GM21619 (cell line): ENCODE results near the gene FAM50A.
A peak's percentile ranks its signal among the peaks of the same experiment; 100 is the strongest.

Experiments
- ATAC-seq: cut with Tn5 transposase; IDR thresholded peaks from one replicate; pipeline ENCODE4 v1.9.1; 2021; ENCODE audit not compliant: unreplicated experiment

The FAM50A gene

DNA sequence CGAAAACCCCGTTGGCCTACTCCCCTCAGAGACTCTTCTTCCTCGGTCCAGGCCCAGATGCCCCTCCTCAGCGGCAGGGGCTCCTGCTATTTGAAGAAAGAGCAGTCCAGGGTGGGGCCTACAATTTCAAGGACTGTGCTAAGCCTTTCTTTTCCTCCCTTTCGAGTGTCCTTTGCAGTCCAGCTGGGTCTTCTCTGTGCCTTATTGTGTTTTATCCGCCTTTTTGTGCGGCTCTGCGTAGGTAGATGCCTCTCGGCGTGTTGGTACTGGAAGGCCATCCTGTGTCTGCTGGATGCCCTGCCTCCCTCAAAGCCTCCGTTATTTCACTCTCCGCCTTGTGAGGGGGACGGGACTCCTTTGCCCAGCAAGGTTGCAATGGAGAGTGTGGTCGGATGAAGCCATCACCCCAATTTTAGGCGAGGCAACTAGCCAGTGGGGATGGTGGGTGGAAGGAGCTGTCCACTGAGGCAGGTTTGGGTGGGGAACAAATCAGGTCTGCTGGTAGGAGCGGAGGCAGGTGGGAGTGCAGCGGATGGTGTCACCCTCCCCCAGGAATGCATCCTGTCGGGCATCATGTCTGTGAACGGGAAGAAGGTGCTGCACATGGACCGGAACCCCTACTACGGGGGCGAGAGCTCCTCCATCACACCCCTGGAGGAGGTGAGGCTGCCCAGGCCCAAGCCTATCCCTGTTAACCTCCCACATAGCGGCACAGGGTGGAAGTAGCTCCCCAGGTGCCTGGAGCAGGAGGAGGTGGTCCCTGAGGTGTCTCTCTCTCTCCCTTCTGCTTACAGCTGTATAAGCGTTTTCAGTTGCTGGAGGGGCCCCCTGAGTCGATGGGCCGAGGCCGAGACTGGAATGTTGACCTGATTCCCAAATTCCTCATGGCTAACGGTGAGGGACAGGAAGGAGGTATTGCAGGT, 5.7 kb upstream of the FAM50A start:
- ATAC-seq = no peak

- no peak for ATAC-seq
Measured at GRCh38 chrX:154439841-154440240, 4.1 kb upstream of the FAM50A start.

DNA sequence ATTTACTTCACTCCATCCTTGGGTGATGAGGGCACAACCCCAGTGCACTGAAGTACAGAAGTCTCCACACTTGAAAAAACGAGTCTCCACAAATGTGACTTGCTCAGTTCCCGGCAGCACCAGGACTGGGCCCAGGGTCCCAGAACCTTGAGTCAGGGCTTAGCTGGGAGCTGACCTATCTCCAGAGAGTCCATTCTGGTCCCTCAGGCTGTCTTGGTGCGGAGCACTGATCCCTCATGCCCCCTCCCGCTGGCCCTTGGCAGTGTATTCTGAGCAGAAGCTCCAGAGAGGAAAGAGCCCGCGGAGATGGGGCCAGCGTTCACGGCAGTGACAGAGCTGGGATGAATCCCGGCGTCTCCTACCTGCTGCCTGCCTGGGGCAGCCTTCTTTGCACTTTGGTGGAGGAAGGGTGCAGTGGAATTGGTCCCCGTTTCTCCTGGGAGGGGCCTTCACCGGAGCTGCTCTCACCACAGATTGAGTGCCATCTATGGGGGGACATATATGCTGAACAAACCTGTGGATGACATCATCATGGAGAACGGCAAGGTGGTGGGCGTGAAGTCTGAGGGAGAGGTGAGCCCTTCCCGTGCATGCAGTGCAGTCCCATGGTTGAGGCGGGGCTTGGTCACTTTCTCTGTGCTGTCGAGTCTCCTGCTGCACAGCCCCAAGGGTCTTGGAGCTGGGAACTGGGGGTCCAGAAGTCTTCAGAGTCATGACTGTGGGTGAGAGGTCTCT, 3.2 kb upstream of the FAM50A start:
- ATAC-seq = no peak

GRCh38 chrX:154441564-154441963, 2.4 kb upstream of the FAM50A start:
- no peak for ATAC-seq

GRCh38 chrX:154441984-154442707, 1.8 kb upstream of the FAM50A start:
- no peak for ATAC-seq

DNA sequence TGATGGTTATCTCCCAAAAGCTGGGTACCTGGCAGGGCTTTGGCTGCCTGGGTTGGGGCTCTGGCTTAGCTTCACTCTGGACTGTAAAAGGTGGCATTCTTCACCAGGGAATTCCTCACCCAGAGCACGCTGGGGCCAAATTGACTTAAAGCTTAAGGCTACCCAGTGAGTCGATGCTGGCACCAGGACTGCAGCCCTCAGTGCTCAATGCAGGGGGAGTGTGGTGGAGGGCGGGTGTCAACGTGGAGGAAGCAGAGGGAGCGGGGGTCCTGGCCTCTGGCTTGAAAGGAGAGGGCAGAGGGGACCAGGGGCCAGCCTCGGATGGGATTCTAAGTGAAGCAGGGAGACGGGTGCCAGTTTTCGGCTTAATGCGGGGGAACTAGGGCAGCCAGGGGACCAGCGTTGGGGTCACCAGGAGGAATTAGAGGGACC, 446 bp upstream of the FAM50A start:
- ATAC-seq = no peak

GRCh38 chrX:154444755-154445246, 860 bp downstream of the FAM50A start:
- no peak for ATAC-seq

- no peak for ATAC-seq
Measured at GRCh38 chrX:154445776-154446175, 1.8 kb downstream of the FAM50A start.

GRCh38 chrX:154446430-154446829, 2.5 kb downstream of the FAM50A start:
- no peak for ATAC-seq

GRCh38 chrX:154448484-154448883, 4.5 kb downstream of the FAM50A start:
- no peak for ATAC-seq

GRCh38 chrX:154449618-154450017, 5.7 kb downstream of the FAM50A start:
- ATAC-seq = no peak

DNA sequence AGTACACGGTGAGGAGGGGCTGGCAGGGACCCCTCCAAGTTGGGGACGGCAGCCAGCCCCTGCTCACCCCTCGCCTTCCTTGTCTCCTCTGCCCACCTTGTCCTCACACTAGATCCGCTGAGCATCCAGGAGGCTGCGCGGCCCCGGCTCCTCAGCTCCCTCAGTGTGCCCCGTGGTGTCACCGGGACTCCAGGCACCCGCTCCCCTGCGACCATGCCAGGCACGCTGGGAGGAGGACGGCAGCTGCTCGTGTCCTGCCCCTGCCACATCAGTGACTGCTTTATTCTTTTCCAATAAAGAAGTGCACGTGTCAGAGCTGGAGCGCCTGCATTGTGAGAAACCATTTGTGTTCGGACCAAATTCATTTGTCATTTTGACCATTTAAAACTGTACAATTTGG, 6.4 kb downstream of the FAM50A start:
- no peak for ATAC-seq

DNA sequence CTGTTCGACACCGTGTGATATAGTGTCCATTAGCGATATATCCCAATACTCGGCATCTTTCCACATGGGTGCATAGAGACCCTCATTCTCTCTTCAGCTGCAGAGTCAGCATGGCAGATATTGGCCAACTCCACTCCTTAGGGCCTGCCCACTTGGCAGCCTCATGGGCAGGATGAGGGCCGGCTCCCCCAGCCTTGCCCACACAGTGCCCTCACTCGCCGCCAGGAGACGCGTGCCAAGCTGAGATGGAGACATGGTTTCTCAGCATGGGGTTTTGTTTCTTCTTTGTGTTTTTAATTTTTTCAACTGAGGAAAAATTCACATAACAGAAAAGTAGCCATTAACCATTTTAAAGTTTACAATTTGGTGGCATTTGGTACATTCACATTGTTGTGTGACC, 8.9 kb downstream of the FAM50A start:
- ATAC-seq = no peak

GRCh38 chrX:154457491-154458115, 13.7 kb downstream of the FAM50A start:
- peak; percentile 62 for ATAC-seq

- ATAC-seq = peak; percentile 59
Measured at GRCh38 chrX:154458116-154458953, 14.4 kb downstream of the FAM50A start, which contains the start of gene PLXNA3. Gene PLXNA3, plus strand, starts transcription at chrX:154458281. Its CDS starts 1,903 bp downstream, at chrX:154460184.

GRCh38 chrX:154458954-154459778, 15.2 kb downstream of the FAM50A start:
- no peak for ATAC-seq

GRCh38 chrX:154459832-154460231, 15.9 kb downstream of the FAM50A start:
- ATAC-seq = no peak

- no peak for ATAC-seq
Measured at GRCh38 chrX:154460326-154460725, 16.4 kb downstream of the FAM50A start.

DNA sequence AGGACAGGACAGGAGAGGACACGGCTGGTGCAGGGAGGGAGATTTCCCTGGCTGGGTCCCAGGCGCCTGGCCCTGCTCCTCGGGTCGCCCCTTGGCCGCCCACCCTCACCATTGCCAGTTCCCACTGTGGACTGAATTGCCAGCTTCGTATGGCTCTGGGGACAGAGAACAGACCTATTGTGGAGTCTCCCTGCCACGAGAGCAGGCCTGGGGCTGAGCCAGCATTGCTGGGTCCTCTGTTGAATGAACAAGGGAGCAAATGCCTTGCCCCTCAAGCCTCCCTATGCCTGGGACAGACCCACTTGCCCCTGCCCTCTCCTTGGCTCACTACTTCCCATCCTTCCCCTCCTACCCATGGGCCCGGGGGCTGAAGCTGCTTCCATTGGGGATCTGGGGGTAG, 18.5 kb downstream of the FAM50A start:
- ATAC-seq = no peak
